IPS-NIHi7 (cell line): ENCODE measurements around the gene RAX2.
"Not testable (repeated sequence)": the region's sequence is repeated elsewhere in the genome, so short reads cannot be mapped to it uniquely, and the experiment has no call there.

ENCODE experiments used
- DNase-seq: peaks from one replicate; pipeline ENCODE4 v3.0.0; 2012; ENCODE audit warnings: mixed read lengths; ENCODE audit errors: extremely low spot score

RAX2 gene

DNA sequence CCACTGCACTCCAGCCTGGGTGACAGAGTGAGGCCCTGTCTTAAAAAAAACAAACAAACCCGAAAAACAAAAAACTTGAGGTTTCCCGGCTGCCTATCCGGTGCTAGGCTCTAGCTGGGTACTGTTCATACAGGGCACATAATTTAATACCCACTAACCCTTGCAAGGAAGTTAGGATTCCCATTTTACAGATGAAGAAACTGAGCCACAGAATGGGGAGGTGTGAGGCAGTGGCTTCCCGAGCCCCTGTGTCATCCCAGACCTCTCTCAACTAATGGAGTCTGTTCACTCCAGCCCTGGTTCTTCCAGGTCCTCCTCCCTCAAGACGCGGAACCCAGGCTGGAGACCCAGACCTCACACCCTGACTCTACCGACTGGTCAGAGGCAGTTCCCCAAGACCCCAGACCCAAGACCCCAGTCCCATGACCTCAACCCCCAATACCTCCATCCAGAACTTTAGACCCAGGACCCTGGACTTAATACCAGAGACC lies 11.1 kb downstream of the RAX2 start:
- DNase-seq = no peak

GRCh38 chr19:3759482-3760254 lies 12.4 kb downstream of the RAX2 start:
- DNase-seq = no peak

- not testable (repeated sequence) for DNase-seq
Observed at GRCh38 chr19:3758297-3758696, 13.7 kb downstream of the RAX2 start.

DNA sequence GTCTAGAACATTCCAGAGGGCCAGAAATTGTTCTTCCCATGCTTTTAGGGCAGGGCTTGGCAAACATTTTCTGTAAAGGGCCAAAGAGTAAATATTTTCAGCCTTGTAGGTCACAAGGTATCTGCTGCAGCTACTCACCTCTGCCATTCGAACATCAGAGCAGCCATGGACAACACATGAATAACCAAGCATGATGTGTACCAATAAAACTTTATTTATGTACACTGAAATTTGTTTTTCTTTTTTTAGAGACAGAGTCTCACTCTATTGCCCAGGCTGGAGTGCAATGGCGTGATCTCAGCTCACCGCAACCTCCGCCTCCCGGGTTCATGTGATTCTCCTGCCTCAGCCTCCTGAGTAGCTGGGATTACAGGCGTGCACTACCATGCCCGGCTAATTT lies 14.3 kb downstream of the RAX2 start:
- DNase-seq = not testable (repeated sequence)

- DNase-seq = no peak
Observed at GRCh38 chr19:3753631-3754410, 18.2 kb downstream of the RAX2 start.

DNA sequence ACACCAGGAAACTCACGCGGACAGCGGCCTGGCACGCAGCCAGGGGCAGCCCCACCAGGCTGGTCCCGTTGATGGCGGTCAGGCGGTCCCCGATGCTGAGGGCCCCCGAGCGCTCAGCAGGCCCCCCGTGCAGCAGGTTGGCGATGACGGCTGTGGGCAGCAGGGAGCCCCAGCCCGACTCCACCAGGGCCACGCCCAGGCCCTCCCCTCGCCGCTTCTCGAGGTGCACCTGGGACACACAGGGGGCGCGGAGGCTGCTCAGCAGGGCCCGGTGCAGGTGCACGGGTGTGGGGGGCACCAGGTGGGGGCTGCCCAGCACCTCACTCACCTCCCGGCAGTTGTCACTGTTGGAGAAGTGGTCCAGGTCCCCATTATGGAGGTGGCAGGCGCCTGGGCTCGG lies 19.5 kb downstream of the RAX2 start:
- no peak for DNase-seq

- DNase-seq = no peak
Observed at GRCh38 chr19:3751236-3751635, 20.8 kb downstream of the RAX2 start.

GRCh38 chr19:3750211-3750610 lies 21.8 kb downstream of the RAX2 start:
- no peak for DNase-seq

DNA sequence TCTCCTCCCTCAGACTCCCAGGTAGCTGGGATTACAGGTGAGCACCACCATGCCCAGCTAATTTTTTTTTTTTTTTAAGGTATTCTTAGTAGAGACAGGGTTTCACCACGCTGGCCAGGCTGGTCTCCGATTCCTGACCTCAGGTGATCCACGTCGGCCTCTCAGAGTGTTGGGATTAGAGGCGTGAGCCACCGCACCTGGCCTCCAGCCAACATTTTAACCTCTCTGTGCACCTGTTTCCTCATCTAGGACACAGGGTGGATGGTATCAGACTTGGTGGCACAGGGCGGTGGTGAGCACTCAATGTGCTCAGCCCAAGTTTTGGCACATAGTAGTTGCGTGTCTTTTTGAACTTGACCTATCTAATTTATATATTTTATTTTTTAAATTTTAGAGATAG lies 23.1 kb downstream of the RAX2 start:
- no peak for DNase-seq

- no peak for DNase-seq
Observed at GRCh38 chr19:3746371-3747056, 25.5 kb downstream of the RAX2 start.

GRCh38 chr19:3745363-3746045 lies 26.5 kb downstream of the RAX2 start:
- no peak for DNase-seq

GRCh38 chr19:3743486-3743885 lies 28.5 kb downstream of the RAX2 start:
- DNase-seq = peak; percentile 42

GRCh38 chr19:3740431-3740830 lies 31.6 kb downstream of the RAX2 start:
- DNase-seq = no peak

DNA sequence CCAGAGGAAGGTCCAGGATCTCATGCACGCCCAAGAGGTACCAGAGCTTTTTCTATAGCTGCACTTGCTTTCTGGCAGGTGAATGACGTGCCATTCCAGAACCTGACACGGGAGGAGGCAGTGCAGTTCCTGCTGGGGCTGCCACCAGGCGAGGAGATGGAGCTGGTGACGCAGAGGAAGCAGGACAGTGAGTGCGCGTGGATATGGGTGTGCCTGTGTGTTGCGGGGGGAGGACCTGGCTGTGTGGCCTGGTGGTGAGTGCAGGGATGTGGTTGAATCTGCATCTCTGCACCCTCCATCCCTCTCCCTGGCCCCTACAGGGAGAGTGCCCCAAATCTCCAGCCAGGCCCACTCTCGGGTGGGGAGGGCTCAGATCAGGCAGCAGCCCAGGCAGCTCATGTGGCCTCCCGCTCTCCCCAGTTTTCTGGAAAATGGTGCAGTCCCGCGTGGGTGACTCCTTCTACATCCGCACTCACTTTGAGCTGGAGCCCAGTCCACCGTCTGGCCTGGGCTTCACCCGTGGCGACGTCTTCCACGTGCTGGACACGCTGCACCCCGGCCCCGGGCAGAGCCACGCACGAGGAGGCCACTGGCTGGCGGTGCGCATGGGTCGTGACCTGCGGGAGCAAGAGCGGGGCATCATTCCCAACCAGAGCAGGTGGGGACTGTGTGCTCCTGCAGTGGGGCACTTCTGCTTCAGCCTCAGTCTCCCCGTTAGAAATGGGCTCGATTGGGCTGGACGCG lies 33.4 kb downstream of the RAX2 start:
- DNase-seq = no peak

DNA sequence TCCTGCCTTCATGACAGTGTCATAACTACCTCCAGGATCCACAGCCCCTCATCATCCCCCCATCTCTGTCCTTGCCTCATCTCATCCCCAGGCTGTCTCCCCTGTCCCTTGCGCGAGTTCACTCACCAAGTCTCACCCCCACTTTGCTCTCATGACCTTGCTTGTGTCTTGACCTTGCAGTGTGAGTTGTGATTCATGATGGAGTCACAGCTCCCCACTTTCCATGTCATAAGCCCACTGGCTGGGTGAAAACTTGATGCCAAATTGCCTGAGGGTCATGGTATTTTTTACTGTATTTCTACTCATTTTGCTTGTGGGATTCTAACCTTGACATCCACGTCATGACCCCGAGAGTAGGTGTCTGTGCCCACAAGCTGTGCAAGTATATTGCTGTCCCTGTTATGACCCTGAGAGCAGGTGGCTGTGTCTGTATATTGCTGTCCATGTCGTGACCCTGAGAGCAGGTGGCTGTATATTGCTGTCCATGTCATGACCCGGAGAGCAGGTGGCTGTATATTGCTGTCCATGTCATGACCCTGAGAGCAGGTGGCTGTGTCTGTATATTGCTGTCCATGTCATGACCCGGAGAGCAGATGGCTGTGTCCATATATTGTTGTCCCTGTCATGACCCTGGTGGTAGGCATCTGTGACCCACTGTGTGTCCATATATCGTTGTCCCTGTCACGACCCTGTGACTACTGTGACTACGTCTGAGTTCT lies 34.4 kb downstream of the RAX2 start:
- no peak for DNase-seq

- no peak for DNase-seq
Observed at GRCh38 chr19:3736106-3736724, 35.8 kb downstream of the RAX2 start.

GRCh38 chr19:3734310-3734600 lies 37.8 kb downstream of the RAX2 start:
- no peak for DNase-seq

- no peak for DNase-seq
Observed at GRCh38 chr19:3733549-3734309, 38.3 kb downstream of the RAX2 start.

- no peak for DNase-seq
Observed at GRCh38 chr19:3732108-3732507, 39.9 kb downstream of the RAX2 start.
